HG02840 (cell line): ENCODE results near the gene EEIG1.
A peak's percentile ranks its signal among the peaks of the same experiment; 100 is the strongest.

Experiments
- ATAC-seq: cut with Tn5 transposase; IDR thresholded peaks from one replicate; pipeline ENCODE4 v1.9.1; 2021; ENCODE audit warnings: mild to moderate bottlenecking, moderate library complexity, moderate number of reproducible peaks; ENCODE audit not compliant: unreplicated experiment, low FRiP score

The EEIG1 gene

GRCh38 chr9:127942216-127943010 lies 38.4 kb downstream of the EEIG1 start:
- no peak for ATAC-seq

DNA sequence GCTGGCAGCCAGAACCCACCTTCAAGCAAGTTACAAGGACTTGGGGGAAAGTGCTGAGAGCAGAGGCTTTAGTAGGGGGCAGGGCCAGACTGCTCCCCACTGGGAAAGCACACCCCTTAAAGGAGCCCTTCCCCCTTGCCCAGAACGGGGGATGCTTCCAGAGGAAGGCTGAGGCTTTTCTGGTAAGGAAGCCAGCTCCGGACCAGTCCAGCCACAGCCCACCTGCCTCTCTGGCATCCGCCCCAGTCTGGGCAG lies 38.9 kb downstream of the EEIG1 start:
- ATAC-seq = no peak

DNA sequence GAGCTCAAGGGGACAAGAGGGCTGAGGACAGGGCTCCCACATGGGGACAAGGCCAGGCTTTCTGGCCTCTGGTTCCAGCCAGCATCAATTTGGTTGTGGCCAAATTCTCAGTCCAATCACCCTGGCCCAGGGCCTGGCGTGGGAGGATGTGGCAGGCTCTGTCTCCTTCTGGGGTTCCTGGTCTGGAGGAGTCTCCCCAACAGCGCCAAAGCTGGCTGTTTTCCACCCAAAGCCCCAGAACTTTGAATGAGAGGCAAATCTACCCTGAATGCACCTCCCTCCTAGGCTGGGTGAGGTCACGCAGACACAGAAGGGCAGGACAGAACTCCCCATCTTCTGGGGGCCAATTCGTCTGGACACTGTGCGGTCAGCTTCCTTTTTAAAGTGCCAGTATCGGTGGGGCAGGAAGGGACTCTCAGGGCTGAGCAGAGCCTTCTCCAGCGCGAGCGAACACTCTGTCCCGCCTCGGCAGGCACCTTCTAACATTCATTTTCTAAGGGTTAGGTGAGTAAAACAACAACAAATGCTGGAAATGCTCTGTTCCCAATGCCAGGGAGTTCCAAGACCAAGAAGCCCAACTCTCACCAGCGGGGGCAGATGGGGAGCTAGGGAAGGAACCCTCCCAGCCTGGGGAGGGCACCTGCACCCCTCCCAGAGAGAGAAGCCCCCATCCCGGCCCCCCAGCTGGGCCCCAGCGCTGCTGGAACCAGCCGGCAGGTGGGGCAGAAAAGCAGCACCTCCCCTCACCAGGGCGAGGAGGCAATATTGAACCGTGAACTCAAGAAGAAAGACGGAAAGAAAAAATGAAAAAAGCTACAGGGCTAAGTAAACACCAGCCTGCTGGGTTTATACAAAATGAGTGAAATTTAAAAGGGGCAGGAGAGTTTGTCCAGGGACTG lies 39.5 kb downstream of the EEIG1 start:
- ATAC-seq = no peak

DNA sequence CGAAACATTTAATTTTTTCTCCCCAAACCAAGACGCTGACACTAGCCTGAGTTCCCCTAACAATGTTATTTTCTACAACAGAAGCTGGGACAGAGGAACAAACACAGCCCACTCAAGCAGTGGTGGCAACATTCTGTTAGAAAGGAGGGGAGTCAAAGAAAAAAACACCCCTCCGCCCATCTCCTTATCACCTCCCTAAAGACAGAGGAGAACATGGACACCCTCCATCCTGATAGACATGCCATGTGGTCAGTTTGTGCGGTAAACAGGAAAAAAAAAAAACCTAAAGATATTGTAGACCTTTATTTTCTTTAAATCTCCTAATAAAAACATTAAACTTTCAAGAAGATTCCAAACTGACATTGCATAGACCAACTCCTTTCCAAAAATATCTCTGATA lies 40.2 kb downstream of the EEIG1 start:
- ATAC-seq = no peak

GRCh38 chr9:127938298-127938690 lies 42.5 kb downstream of the EEIG1 start:
- no peak for ATAC-seq

DNA sequence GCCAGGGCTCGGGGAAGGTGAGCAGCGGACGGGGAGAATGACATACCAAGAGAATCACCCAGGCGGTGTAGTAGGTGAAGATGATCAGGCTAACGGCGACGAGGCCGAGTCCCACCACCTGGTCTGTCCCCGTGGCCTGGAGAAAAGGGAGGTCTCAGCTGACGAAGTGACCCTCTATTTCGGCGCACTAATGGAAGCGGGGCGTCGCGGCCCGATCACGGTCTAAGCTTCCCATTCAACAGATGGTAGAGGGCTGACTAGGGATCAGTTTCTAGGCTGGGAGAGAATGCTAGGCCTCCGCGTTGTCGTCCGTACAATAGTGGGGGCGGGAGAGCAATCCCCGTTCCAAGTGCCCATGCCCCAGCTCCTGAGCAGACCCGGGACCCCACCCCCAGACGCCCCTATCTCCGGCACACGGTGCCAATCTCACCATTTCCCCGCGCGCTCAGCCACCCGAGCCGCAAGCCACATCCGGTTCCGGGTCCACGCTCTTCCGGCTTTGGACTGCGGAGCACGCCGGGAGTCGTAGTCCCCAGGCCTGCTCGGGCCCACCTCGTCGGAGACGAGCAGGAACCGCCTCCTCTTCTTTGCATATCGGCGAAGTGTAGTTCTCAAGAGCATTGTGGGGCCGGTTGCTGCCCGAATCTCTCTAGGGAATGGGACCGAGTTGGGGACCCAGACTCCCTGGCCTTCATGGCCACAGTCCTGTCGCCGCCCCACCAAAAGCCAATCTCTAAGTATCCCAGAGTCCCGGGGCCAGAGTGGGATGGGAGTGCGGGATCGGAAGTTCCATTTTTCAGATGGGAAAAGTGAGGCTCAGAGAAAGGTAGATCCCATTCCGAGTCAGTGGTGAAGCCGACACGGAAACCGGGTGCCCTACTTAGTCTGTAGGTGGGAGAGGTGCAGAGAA lies 43.1 kb downstream of the EEIG1 start, which contains the start of gene DPM2:
Gene DPM2 (minus strand): TSS at position 467 of the 910 bp plus-strand sequence. CDS start 34 bp downstream, at position 433.
- ATAC-seq = peak; percentile 78

- no peak for ATAC-seq
Observed at GRCh38 chr9:127937056-127937387, 43.8 kb downstream of the EEIG1 start.

DNA sequence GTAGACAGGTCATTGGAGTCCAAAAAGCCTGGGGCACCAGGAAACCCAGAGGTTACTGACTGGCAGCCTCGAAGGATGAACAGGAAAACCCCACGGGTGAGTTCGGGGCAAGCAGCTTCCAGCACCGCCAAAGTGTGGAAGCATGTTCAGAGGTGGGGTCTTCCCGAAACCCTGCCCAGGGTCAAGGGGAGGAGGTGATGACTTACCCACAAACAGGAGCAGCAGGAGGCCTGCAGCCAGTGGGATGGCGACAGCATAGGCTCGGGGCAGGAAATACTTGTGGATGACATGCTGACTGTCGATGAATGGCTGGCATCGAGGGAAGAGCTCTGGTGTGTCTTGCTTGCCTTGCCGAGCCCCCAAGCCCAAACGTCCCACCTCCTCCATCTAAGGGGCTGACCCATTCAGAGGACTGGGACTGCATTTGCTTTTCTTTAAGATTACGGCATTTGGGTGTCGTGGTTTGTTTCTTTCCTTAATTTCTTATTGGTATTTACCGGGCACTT lies 44.4 kb downstream of the EEIG1 start:
- ATAC-seq = no peak

DNA sequence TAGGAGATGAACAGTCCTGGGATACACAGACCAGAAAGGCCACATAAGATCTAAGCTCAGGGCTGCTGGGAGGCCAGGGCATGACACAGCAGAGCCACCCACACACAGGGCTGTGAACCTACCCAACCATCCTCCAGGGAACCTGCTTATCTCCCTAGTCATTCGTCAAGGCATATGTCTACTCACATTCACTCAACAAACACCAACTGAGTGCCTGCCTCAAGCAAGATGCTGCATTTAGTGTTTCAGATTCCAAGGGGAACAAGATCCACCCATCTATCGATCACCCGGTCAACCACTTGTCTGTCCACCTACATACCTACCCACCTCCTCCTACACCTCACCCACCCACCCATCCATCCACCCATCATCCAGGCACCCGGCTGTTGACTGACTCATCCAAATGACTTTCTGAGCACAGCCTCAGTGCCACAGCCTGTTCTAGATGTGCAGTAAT lies 45.0 kb downstream of the EEIG1 start:
- ATAC-seq = no peak

DNA sequence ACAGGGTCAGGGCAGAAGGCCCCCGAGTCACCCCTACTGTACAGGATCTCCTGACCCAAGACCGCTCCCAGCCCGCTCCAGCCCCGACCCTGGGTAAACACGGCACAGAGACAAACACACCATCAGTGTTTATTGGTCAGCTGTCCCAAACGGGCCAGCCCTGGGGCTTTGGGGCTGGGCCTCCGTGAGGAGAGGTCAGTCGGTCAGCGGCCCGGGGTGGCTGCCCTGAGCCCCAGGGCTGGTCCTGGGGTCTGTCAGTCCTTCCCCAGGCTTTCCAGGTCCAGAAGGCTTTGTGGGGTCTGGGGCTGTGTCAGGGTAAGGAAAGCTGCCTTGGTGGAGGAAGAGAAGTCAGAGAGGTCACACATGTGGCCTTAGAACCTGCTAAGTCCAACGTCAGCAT lies 45.8 kb downstream of the EEIG1 start:
- no peak for ATAC-seq

DNA sequence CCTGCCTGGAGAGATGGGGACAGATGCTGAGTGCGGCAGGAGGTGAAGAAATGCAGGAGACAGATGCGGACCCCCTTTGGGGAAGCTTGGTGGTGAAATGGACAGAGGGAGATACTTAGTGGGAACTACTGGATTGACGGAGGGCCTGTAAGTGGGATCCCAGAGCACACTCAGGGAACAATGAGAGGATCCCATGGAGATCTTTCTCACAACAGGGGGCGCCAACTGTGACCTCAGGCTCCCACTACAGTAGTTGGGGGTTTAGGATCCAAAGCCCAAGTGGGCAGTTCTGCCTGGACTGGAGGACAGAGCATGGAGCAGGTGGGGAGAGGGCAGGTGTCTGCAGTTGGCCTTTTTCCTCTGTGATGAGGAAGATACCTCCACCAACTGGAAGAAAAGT lies 46.5 kb downstream of the EEIG1 start:
- no peak for ATAC-seq

GRCh38 chr9:127931092-127931881 lies 49.5 kb downstream of the EEIG1 start:
- no peak for ATAC-seq
